ENCODE measurements around the gene C4orf36.
"Not testable (repeated sequence)": the region's sequence is repeated elsewhere in the genome, so short reads cannot be mapped to it uniquely, and the experiment has no call there.

Gene C4orf36

DNA sequence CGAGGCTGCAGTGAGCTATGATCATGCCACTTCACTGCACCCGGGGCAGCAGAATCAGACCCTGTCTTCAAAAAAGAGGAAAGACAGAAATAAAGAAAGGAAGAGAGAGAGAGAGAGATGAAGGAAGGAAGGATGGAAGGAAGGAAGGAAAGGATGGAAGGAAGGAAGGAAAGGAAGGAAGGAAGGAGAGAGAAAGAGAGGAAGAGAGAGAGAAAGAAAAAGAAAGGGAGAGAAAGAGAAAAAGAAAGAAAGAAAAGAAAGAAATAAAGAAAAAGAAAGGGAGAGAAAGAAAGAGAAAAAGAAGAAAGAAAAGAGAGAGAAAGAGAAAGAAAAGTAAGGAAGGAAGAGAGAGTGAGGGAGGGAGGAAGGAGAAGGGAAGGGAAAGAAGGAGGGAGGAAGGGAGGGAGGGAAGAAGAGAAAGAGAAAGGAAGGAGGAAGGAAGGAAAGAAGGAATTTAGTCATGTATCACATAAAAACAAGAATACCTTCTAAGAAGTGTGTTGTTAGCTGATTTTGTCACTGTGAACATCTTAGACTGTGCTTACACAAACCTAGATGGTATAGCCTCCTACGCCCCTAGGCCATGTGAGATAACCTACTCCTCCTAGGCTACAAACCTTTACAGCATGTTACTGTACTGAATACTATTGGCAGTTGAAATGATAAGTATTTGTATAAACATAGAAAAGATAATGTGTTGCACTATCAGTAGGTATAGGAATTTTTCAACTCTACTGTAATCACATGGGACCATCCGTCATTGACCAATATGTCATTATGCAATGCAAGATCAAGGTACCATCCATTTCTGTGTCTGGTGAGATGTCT, 25.2 kb upstream of the C4orf36 start:
- no peak for DNase-seq (ENCODE audit: low spot score)

DNA sequence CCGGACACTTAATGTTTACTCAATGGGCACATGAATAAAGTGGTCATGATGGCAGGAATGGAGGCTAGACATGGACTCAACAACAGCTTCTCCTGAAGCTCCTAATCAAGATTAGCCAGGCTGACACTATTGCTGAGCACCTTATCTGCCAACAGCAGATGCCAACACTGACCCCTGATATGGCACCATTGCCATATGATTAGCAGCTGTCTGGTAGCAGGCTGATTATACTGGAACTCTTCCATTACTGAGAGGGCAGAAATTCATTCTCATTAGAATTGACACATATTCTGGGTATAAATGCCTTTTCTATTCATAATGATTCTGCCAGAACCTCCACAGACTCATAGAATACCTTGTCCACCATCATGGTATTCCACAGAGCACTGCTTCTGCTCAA, 24.2 kb upstream of the C4orf36 start:
- no peak for DNase-seq (ENCODE audit: low spot score)

DNA sequence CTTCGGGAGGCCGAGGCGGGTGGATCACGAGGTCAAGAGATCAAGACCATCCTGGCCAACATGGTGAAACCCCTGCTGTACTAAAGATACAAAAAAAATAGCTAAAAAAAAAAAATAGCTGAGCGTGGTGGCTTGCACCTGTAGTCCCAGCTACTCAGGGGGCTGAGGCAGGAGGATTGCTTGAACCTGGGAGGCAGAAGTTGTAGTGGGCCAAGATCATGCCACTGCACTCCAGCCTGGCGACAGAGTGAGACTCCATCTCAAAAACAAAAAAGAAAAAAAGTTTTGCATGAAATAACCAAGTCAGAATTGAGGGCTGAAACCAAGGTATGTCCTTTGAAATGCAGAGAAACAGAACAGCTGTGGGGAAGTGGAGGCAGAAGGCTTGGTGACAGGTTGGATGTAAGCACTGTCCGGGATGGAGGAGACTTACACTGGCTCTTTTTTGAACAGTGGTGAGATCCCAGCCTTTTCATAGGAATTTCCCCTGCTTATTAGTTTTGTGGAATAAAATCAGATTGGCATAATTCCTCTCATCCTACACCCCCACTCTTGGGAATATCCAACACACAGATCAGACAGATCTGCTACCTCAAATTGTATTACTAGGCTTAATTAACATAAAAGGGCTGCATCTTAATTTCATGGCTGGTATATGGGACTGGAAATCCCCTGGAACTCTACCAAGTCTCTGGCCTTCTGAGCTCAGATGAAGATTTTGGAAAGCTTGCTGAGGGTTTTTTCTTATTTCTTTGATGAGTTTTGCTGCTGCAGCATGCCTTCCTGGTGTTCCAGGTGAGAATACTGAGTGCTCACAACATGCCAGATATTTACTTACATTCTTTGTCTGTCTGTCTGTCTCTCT, 18.8 kb upstream of the C4orf36 start:
- no peak for DNase-seq (ENCODE audit: low spot score)

DNA sequence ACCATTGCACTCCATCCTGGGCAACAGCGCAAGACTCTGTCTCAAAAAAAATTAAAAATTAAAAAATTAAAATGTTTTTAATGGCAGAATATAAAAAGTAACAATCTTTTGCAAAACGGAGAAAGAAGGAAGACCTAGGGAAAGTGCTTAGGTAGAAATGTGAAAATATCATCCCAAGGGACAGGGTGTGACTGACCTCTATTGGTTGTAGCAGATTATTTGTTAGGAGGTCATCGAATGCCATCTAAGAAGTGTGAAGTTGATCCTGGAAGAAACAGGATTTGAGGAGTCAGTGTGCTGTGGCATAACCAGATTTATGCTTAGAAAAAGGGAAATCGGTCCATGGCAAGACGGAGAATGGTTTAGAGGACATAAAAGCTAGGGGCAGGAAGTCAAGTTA, 18.1 kb upstream of the C4orf36 start:
- DNase-seq (ENCODE audit: low spot score) = no peak

DNA sequence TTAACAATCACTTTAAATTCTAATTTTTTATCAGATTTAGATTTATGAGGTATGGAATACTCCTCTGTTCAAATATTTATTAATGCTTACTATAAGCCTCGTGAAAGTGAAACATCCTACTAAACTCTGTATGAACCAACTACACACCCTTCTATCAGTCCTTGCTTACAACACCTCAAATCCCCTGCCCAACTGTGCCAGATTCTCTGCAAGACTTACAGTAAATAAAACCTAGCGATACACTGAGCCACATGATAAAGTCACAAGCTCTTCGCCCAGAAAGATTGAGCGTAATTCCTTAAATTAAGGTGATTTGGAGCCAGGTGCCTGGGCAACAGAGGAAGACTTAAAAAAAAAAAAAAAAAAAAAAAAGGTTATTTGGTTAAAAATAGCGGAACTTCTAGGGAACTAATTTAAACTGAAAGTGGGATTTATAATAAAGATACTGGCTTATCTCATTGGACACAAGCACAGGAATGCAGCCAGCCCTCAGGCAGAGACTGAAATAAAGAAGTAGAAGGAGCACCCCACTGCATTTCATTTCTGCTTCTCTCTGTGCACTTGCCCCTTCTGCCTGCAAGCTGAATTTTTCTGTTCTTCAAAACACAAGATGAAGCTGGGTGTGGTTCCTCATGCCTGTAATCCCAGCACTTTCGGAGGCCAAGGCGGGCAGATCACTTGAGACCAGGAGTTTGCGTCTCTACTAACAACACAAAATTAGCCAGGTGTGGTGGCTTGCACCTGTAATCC, 17.5 kb upstream of the C4orf36 start:
- DNase-seq (ENCODE audit: low spot score) = no peak

DNA sequence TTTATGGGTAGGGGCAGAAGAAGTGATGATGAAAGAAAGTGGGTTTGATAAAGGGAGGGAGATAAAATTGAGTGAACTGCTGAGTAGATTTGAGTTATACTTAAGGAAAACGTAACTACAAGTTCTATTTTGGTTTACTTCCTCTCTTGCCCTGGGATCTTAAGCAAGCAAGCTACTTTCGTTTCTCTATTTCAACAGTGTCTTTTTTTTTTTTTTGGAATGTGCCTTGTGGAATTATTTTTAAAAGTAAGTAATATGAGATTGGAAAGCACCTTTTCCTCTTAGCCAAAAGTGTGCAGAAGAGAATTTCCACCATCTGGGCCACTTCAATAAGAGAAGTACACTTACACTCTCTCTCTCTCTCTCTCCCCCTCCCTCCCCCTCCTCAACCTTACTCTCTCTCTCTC, 16.0 kb upstream of the C4orf36 start:
- DNase-seq (ENCODE audit: low spot score) = no peak

DNA sequence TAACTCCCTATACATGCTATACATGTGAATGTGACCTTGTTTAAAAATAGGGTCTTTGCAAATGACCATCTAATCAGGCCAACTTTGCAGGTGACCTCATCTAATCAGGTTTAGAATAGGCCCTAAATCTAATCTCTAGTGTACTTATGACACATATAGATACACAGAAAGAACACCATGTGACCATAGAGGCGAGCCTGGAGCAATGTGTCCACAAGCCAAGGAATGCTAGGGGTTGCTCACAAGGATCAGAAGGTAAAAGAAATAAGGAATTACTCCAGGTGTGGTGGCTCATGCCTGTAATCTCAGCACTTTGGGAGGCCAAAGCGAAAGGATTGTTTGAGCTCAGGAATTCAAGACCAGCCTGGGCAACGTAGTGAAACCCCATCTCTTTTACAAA, 9.6 kb upstream of the C4orf36 start:
- no peak for DNase-seq (ENCODE audit: low spot score)

DNA sequence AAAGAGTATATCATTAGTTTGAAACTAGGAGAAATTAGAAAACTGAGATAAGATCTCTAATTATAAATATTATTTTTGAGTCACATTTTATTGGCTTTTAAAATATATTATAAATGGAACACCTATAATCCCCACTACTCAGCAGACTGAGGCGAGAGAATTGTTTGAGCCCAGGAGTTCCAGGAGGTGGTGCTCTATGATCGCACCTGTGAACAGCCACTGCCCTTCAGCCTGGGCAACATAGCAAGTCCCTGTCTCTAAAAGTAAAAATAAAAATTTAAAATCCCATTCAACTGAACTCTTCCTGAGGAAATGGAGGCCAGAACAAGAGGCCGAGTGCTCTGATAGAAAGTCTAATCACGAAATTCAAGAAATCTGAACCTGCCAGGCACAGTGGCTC, 6.3 kb upstream of the C4orf36 start:
- DNase-seq (ENCODE audit: low spot score) = no peak

DNA sequence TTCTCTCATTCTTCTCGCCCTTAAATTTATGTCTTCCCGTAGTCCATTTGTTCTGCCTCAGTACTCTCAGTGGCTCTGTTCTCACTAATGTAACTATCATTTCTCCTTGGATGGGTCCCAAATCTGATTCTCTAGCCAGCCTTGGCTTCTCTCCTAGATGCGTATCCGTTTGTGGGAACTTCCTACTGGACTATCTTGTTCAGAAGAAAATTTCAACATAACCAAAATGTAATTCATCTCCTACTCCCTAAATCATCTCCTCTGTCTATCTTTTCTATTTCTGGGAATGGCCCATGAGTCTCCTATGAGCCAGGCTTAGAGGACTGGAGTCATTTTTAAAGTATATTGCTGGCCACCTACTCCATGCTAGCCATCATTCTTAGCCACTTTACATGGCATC, 4.4 kb upstream of the C4orf36 start:
- DNase-seq (ENCODE audit: low spot score) = no peak

DNA sequence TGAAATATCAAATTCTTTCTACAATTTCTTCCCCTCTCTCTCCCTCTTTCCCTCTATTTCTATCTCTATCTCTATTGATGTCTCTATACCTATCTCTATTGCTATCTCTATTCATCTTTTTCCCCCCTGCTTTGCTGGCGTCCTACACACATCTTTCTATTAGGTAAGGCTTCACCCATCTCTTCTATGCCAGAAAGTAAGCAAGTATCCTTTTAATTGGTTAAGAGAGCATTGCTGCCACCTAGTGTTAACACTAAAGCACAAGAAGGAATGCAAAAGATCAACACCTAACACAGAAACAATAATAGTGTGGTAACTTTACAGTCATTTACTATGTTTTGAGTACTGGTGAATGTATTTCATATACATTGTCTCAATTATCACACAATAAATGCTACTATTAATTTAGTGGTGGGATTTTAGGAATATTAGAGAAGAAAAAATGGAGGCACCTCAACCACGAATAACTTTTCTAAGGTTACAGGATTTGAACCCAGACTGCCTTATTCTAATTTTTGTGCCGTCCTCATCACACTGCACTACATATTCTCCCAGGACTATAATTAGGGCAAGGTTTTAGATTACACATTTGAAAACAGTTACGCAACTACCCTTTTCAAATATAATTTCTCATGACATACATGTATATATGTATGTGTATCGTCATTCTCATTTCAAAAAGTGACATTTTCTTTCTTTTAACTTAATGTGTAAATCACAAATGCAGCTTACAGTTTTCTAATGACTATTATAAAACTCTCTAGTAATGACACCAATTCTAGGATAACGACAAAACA, 3.7 kb upstream of the C4orf36 start:
- DNase-seq (ENCODE audit: low spot score) = peak; percentile 75

DNA sequence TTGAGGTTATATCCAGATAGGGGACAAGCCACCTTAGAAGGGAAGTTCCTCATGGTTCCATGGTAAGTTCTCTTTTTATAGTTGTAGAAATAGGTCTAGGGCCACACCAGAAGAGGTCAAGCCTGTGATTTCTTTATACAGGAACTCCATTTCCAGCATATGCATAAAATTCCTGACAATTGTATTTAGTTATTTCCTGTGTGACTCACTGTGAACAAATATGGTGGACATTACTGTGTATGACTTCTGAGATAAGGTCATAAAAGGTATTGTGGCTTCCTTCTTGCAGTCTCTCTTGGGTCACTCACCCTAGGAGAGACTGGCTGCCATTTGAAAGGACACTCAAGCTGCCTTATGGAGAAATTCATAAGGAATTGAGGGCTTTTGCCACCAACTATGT, 2.2 kb upstream of the C4orf36 start:
- DNase-seq (ENCODE audit: low spot score) = peak; percentile 88

DNA sequence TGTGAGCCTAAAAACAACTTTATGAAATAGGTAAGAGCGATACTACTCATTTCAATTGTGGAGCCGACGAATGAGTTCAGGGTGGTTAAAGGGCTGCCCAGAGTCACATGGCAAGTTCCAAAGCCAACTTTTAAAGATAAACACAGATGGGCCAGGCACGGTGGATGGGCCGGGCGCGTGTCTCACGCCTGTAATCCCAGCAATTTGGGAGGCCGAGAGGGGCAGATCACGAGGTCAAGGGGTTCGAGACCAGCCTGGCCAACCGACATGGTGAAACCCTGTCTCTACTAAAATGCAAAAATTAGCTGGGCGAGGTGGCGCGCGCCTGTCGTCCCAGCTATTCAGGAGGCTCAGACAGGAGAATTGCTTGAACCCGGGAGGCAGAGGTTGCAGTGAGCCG, 914 bp upstream of the C4orf36 start:
- DNase-seq (ENCODE audit: low spot score) = no peak

DNA sequence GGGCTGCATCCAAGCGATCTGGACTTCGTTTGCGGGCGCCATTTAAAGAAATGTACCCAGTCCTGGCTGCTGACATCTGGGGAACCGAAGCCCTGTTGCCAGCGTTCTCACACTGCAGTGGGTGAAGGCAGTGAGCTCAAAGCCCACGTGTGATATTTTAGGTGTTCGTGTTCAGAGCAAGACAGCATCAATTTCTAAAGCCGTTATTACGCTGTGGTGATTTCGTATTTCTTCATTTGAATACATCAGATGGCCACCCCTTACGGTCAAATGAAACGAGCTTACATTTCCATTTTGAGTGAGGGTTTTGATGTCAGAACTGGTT, 376 bp upstream of the C4orf36 start:
- DNase-seq (ENCODE audit: low spot score) = peak; percentile 17

DNA sequence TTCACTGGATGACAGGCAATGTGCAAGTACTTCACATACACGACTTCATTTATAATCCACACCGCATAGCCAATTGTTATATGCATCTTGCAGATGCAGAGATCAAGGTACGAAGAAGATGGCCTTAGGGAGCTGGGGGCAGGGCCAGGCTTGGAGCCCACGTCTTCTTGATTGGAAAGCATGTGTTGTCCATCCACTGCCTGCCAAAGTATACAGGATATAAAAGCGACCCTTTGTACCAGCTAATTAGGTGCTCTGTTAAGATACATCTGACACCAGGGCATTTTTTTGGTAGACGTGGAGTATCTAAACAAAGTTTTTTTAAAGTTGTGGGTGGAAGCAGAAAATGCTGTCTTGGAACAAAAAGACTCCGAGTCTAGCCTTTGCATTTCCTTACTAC, 1.4 kb downstream of the C4orf36 start:
- DNase-seq (ENCODE audit: low spot score) = no peak

DNA sequence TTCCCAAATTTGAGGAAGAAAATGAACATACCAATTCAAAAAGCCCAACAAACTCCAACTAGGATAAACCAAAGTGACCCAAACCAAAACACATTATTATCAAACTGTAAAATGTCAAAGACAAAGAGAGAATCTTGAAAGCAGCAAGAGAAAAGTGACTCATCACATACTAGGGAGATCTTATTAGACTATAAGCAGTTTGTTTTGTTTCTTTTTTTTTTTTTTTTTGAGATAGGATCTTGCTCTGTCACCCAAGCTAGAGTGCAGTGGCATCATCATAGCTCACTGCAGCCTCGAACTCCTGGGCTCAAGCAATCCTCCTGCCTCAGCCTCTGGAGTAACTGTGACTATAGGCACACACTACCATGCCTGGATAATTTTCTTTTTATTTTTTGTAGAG, 12.6 kb downstream of the C4orf36 start:
- DNase-seq (ENCODE audit: low spot score) = no peak

DNA sequence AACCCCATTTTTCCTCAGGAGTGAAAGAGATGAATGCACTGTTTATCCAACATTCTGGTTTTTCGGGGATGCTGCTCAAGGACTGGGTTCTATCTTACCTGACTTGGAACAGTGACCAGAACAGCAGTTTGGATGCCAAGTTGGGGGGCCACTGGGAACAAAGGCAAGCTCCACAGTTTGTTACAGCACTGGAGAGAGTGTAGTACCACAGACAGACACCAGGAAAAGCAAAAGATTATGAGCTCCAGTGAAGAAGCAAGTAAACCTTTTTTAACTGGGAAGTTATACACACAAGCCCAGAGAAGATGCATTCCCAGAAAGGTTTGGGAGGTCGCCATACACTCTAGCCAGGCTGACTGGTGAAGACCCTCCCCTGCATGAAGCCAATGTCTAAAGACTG, 13.6 kb downstream of the C4orf36 start:
- no peak for DNase-seq (ENCODE audit: low spot score)

DNA sequence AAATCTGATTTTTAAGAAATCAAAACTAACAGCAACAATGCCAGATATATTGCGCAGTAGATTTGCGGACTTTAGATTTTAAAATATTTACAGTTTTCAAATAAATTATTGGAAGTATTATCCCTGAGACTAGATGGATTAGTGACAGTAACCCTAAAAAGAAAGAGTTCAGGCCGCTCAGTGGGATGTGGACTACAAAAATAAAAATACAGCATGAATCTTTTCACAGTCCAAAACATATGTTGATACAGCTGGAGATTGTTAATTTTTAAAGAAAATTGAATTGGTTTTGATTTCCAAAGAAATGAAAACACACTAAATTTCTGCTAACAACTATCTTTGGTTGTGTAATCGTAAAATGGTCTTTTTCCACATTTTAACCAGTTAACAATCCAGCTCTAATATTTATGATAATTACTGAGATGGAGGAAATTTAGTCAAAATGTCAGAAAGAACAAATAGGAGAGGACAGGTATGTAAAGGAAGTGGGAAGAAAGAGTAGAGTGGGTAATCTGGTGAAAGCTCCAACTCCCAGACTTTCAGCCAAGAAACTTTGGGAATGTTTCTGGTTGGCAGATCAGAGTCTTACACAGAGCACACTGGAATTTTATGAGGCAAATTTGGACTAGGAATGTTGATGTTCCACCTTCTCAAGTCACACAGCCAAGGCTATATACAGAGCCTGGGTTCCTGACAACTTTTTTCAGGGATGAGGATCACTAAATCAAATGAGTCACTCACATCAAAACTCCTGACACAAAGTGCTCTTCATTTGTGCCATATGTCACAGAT, 15.1 kb downstream of the C4orf36 start:
- no peak for DNase-seq (ENCODE audit: low spot score)

DNA sequence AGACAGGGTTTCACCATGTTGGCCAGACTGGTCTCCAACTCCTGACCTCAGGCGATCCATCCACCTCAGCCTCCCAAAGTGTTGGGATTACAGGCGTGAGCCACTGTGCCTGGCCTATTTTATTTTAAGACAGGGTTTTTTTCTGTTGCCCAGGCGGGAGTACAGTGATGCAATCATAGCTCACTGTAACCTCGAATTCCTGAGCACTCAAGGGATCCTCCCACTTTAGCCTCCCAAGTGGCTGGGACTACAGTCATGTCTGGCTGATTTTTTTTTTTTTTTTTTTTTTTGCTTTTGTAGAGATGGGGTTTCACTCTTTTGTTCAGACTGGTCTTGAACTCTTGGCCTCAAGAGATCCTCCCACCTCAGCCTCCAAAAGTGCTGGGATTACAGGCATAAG, 16.8 kb downstream of the C4orf36 start:
- not testable (repeated sequence) for DNase-seq (ENCODE audit: low spot score)

DNA sequence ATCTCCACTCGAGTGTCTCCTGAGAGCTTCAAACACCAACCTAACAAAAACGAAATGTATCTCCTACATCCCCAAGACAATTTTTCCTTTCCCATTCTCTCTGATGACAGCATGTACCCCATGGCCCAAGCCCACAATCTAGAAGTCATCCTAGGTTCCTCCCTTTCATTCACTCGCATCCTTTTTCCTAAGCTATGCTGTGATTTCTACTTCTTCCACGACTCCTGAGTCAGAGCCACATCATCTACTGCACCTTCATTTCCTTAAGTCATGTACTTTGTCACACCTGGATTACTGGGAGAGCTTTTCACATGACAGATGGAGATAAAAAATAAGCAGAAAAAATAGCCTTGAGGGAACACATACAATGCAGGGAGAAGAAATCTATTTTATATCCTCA, 20.1 kb downstream of the C4orf36 start:
- DNase-seq (ENCODE audit: low spot score) = no peak

DNA sequence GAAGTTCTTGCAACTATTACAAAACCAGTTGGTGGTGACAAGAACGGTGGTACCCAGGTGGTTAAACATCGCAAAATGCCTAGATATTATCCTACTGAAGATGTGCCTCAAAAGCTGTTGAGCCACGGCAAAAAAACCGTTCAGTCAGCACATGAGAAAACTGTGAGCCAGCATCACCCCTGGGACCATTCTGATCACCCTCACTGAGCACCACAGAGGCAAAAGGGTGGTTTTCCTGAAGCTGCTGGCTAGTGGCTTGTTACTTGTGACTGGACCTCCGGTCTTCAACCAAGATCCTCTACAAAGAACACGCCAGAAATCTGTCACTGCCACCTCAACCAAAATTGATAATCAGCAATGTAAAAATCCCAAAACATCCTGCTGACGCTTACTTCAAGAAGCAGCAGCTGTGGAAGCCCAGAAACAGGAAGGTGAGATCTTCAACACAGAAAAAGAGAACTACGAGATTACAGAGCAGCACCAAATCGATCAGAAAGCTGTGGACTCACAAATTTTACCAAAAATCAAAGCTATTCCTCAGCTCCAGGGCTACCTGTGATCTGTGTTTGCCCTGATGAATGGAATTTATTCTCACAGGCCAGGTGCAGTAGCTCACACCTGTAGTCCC, 21.7 kb downstream of the C4orf36 start:
- DNase-seq (ENCODE audit: low spot score) = no peak
